Heart left ventricle (tissue), 16 donors: ENCODE results near the gene AASDH. TPM values are rescaled to one million over a fixed set of nuclear protein-coding genes. Genes with fewer than 3 reads are reported as not detected.

Source experiments
- ATAC-seq, 4 donors: fragments of 200-7000 bp; cut with Tn5 transposase; one replicate each; pipeline ENCODE4 v1.9.1; 2020 to 2022; ENCODE audit warnings: moderate library complexity in 4 of 4, mild to moderate bottlenecking in 3 of 4, moderate number of reproducible peaks in 1 of 4
- DNase-seq, 5 donors: peaks; one replicate each; pipeline ENCODE4 v3.0.0-alpha.2; 2020
- H3K27ac ChIP-seq, 12 donors: fragments of 200-600 bp; sonication (generic) in 4 of 12; one replicate each; pipeline versions ENCODE4 v1.5.0 to v1.8.0; 2016 to 2022; ENCODE audit warnings: mild to moderate bottlenecking in 2 of 12
- H3K27me3 ChIP-seq, 9 donors: fragments of 200-600 bp; sonication (generic) in 2 of 9; one replicate each; pipeline versions ENCODE4 v1.5.1 to v1.8.0; 2016 to 2022; ENCODE audit warnings: mild to moderate bottlenecking in 3 of 9
- H3K36me3 ChIP-seq, 9 donors: fragments of 200-600 bp; sonication (generic) in 2 of 9; one replicate each; pipeline versions ENCODE4 v1.5.0 to v1.8.0; 2018 to 2022; ENCODE audit warnings: mild to moderate bottlenecking in 2 of 9
- H3K4me1 ChIP-seq, 12 donors: fragments of 200-600 bp; sonication (generic) in 4 of 12; one replicate each; pipeline versions ENCODE4 v1.5.0 to v1.8.0; 2016 to 2022; ENCODE audit warnings: mild to moderate bottlenecking in 3 of 12
- H3K4me3 ChIP-seq, 12 donors: fragments of 200-600 bp; sonication (generic) in 4 of 12; one replicate each; pipeline versions ENCODE4 v1.5.0 to v1.8.0; 2017 to 2022; ENCODE audit warnings: mild to moderate bottlenecking in 9 of 12, moderate library complexity in 4 of 12
- H3K9me3 ChIP-seq, 12 donors: fragments of 200-600 bp; sonication (generic) in 4 of 12; one replicate each; pipeline versions ENCODE4 v1.5.0 to v1.8.0; 2016 to 2022; ENCODE audit warnings: mild to moderate bottlenecking in 1 of 12
- CTCF ChIP-seq, 12 donors: fragments of 200-600 bp; sonication (generic) in 4 of 12; IDR thresholded peaks; one replicate each; pipeline versions ENCODE4 v1.5.0 to v1.8.0; 2018 to 2022; ENCODE audit warnings: antibody characterized with exemption in 12 of 12, mild to moderate bottlenecking in 5 of 12
- POLR2A ChIP-seq, 2 donors: fragments of 450-650 bp; IDR thresholded peaks; one replicate each; pipeline ENCODE4 v1.6.1; 2017; ENCODE audit warnings: antibody characterized with exemption in 2 of 2, mild to moderate bottlenecking in 2 of 2, moderate library complexity in 2 of 2
- WGBS, 4 donors: extraction: QIAGEN DNeasy Blood & Tissue Kit in 2 of 4; methylation state at CpG; one replicate each; pipeline versions ENCODE4 v1.1.5 to v1.1.7; 2013 to 2018; 5-methylcytosine and 5-hydroxymethylcytosine counted together
- intact Hi-C, 10 donors: fragments of 100-400 bp; cut with DNase I; formaldehyde crosslinking; loops; one replicate each; pipeline versions ENCODE4 v1.11.1 to v1.14.2; 2022
- polyA plus RNA-seq, 2 donors: library from polyadenylated mRNA; stranded (reverse); fragments of 200-250 nt; gene quantifications; one replicate each; pipeline ENCODE4 v1.2.3, GENCODE V29; 2013
- total RNA-seq, 9 donors: library from RNA; depleted of rRNA in 2 of 9; stranded (reverse); fragments of >200 nt in 2 of 9; fragmentation: NEBNext Ultra II Directional in 3 of 9; extraction: Animal tissue kit (Norgen Biotek cat#: 25700) in 3 of 9; gene quantifications; one replicate each; pipeline versions ENCODE4 v1.1.0 to v1.2.4, GENCODE V29; 2016 to 2023
- donor health status: ischemic (EF 13 %, LVEDD 7.1; RV severe dilation, severe dysfunction).
- donor health status: healthy with polysubstance abuse.
- donor health status: DM: no; HTN: yes; CAD: no.
- donor health status: DM: no; HTN: no; CAD: no.
- donor health status: ischemic (EF 25% LVEDD 6.9; RV normal size, moderate dysfunction).
- donor health status: ischemic (EF 25% LVEDD 5.7; RV mildly dilated, moderate dysfunction).
- donor health status: healthy.
- donor health status: DM: yes; HTN: yes; CAD: no.
- donor health status: ischemic (EF 35%, LVEDD 5.7; RV mildly dilated, moderate dysfunction).
- donor health status: nonischemic (EF 11% LVEDD 7.7; RV severe dilation, severe dysfunction).
- donor health status: DM: yes; HTN: yes; CAD: no.
- donor health status: PGD.
- donor health status: ischemic (EF 29% LVEDD 5.4; RV normal size, mild dysfunction).
- donor health status: nonischemic (EF 23%, LVEDD 6.1; RV moderate dilation, normal function).

The AASDH gene
- total and polyA plus RNA-seq, 11 donors = 2.4 to 11.7 (median 5.2) TPM

DNA sequence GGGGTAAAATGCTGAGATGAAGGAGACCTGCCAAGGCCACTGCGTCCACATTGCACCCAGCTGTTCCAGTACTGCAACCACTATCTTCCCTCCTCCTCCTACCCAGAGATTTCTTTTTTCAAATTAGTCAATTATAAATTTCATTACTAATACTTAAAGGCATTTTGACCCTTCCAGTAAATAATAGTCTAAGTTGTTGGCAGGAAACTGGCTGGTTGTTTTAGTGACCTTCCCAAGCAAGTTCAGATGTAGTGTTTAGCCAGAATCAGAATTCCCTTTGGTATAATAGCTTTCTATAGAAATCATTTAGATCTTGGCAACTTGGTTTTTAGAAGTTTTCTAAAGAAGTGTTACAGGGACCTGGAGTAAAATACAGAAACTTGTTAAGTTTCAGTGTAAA is 66.0 kb downstream of the AASDH start:
- intact Hi-C loops = no loop called here
- no peak overlapping the region for H3K4me3 ChIP-seq
- TF ChIP-seq POLR2A (IDR thresholded peaks at IDR 0.05) (no peak), CTCF (IDR thresholded peaks at IDR 0.05) (no peak)
- DNase-seq = no peak
- no peaks in the 10 kb centered on the region for H3K27me3 ChIP-seq
- no peaks in the 10 kb centered on the region for H3K4me1 ChIP-seq
- ATAC-seq = no peak
- no peak overlapping the region for H3K27ac ChIP-seq
- H3K36me3 ChIP-seq = no peaks in the 10 kb centered on the region
- 75 to 88% (median 83%) methylated on average over 1 of the region's 1 CpG for WGBS, 4 donors
- no peaks in the 10 kb centered on the region for H3K9me3 ChIP-seq

DNA sequence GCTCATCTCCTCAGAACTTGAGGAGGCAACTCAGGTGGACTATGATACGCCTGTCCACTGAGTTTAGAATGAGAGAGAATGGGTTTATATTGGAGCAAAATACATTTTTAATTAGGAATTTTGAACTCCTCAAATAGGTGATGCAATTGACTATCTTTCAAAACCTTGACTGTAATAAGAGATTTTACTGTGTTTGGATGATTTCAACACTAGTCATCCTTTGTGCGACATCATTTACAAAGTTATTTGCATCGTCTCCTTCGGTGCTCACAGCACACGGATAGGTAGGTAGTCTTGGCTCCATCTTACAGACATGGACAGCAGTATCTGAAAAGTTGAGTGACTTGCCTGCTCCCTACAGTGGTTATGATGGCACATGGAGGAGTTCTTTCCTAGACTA is 67.0 kb downstream of the AASDH start:
- H3K9me3 ChIP-seq = no peaks in the 10 kb centered on the region
- H3K4me1 ChIP-seq = no peaks in the 10 kb centered on the region
- ATAC-seq = no peak
- H3K36me3 ChIP-seq = no peaks in the 10 kb centered on the region
- H3K4me3 ChIP-seq = no peak overlapping the region
- no peaks in the 10 kb centered on the region for H3K27me3 ChIP-seq
- TF ChIP-seq POLR2A (IDR thresholded peaks at IDR 0.05) (no peak), CTCF (IDR thresholded peaks at IDR 0.05) (no peak)
- intact Hi-C loops = no loop called here
- WGBS, 4 donors = 93 to 97% (median 96%) methylated on average over 5 of the region's 5 CpGs
- no peak for DNase-seq
- no peak overlapping the region for H3K27ac ChIP-seq

DNA sequence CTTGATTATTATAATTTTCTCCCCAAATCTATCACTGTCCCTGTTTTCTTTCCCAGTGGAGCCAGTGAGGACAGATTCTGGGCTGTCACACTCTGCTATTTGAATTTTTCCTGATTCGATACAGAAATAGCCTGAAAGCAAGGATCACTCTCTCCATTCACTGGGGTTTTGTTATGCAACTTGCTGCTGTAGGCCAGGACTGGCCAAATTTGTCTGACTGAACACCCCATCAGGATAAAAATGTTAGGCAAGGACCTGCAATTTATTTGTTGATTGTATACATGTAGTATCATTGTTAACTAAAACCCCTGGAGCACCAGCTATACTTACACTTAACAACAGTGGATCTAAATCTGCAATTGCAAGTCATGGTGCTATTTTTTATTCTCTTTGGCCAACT is 68.7 kb downstream of the AASDH start:
- Histone ChIP-seq H3K9me3 (no peaks in the 10 kb centered on the region), H3K27me3 (no peaks in the 10 kb centered on the region), H3K4me1 (no peaks in the 10 kb centered on the region), H3K4me3 (no peak overlapping the region), H3K36me3 (no peaks in the 10 kb centered on the region), H3K27ac (no peak overlapping the region)
- TF ChIP-seq POLR2A (IDR thresholded peaks at IDR 0.05) (no peak), CTCF (IDR thresholded peaks at IDR 0.05) (no peak)
- DNase-seq (no peak), ATAC-seq (no peak)
- 73 to 86% (median 83%) methylated on average over 1 of the region's 1 CpG for WGBS, 4 donors
- intact Hi-C loops = no loop called here

DNA sequence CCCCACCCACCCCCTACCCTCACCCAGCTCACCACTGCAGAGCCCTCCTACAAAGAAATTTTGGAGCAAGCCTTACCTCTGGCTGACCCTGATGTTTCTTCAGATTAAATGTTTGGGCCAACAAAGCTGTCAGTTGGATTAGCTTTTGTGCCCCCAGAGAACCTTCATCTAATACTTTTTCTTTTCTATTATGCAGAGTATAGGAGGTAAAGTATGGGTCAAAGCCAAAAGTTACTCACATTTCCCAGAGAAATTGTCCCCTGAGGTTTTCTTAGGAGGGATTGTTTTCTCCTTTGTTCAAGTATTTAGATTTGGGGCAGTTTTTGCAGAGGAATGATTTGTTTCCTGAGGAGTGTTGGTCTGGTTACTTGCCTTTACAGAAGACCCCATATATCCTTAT is 69.5 kb downstream of the AASDH start:
- TF ChIP-seq CTCF (IDR thresholded peaks at IDR 0.05) (no peak), POLR2A (IDR thresholded peaks at IDR 0.05) (no peak)
- ATAC-seq = no peak
- H3K36me3 ChIP-seq = no peaks in the 10 kb centered on the region
- DNase-seq = no peak
- H3K4me3 ChIP-seq = no peak overlapping the region
- no peak overlapping the region for H3K27ac ChIP-seq
- H3K27me3 ChIP-seq = no peaks in the 10 kb centered on the region
- intact Hi-C loops = no loop called here
- no peaks in the 10 kb centered on the region for H3K9me3 ChIP-seq
- no peaks in the 10 kb centered on the region for H3K4me1 ChIP-seq
